CD4-positive, alpha-beta T cell treated with Interleukin-12 subunit alpha and Interleukin-12 subunit beta, for 1 hour (primary cell): Measurements from ENCODE around the gene TMEM218.

Source experiments
- DNase-seq: peaks from one replicate; pipeline ENCODE4 v3.0.0-alpha.2; 2020

TMEM218 gene

DNA sequence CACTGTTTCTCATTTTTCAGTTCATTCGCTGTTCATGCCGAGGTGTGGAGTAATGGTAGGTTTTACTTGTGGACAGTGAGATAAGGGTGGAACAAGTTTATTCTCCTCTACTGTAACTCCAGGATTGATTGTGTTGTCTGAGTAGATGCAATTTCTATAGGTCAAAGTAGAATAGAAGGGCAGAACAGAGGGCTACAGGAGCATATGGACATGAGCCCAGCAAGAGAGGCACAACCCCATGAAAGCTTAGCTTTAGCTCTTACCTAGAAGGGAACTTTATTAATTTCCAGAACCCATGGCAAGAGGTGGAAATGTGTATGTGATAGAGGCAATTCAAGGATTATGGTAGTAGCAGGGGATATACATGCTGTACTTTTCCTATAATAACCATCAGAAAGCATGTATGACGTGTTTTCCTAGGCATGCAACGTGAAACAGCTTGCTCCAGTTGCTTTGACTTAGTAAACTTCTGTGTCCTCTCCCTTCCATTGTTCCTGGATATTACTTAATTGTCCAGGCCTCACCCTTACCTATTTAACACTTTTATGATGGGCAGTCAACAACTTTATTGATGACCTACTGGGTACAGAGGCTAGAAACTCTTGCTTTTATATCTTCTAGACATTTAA lies 62.1 kb downstream of the TMEM218 start:
- DNase-seq, result no peak
